WTC11 (cell line): ENCODE data around the gene CCDC141. TPM values are rescaled to one million over a fixed set of nuclear protein-coding genes. Genes with fewer than 3 reads are reported as not detected.

Source experiments
- ATAC-seq: fragments of 200-7000 bp; cut with Tn5 transposase; 2 replicates; pipeline ENCODE4 v1.10.0; 2021; ENCODE audit warnings: mild to moderate bottlenecking, moderate library complexity
- CTCF ChIA-PET: fragments of 300-600 bp; sonication (Branson Sonifier 250); formaldehyde crosslinking; loops from one replicate; lab custom pipeline; 2021; ENCODE audit warnings: antibody characterized with exemption; lab: Charles Lee
- POLR2A ChIA-PET: fragments of 350-600 bp; sonication (Branson Sonifier 250); formaldehyde crosslinking; loops from one replicate; lab custom pipeline; 2021; ENCODE audit warnings: antibody characterized with exemption; lab: Charles Lee
- DNase-seq: peaks from one replicate; pipeline ENCODE4 v3.0.0; 2021; ENCODE audit warnings: low spot score
- H3K27ac Mint-ChIP-seq: 2 replicates; pipeline ENCODE4 v1.8.0; 2021; ENCODE audit warnings: mixed read lengths
- H3K27me3 Mint-ChIP-seq: 2 replicates; pipeline ENCODE4 v1.8.0; 2021; ENCODE audit warnings: low read depth, mild to moderate bottlenecking, moderate library complexity, mixed read lengths
- H3K36me3 Mint-ChIP-seq: 2 replicates; pipeline ENCODE4 v1.8.0; 2021; ENCODE audit warnings: mixed read lengths
- H3K4me1 Mint-ChIP-seq: 2 replicates; pipeline ENCODE4 v1.8.0; 2022; ENCODE audit warnings: mixed read lengths
- H3K4me3 Mint-ChIP-seq: 2 replicates; pipeline ENCODE4 v1.8.0; 2021; ENCODE audit warnings: mild to moderate bottlenecking, moderate library complexity, mixed read lengths
- H3K9me3 Mint-ChIP-seq: 2 replicates; pipeline ENCODE4 v1.8.0; 2021; ENCODE audit warnings: mixed read lengths
- ATF1 ChIP-seq: sonication (generic); formaldehyde crosslinking; IDR thresholded peaks from 2 replicates; pipeline ENCODE4 v1.8.1; 2023; ENCODE audit warnings: mild to moderate bottlenecking, moderate library complexity, missing genetic modification reagents
- E2F5 ChIP-seq: sonication (generic); formaldehyde crosslinking; IDR thresholded peaks from 2 replicates; pipeline ENCODE4 v1.8.1; 2022; ENCODE audit warnings: mild to moderate bottlenecking, moderate library complexity, missing genetic modification reagents
- GRHL2 ChIP-seq: fragments of 250-450 bp; sonication (Bioruptor Pico); IDR thresholded peaks from 2 replicates; pipeline ENCODE4 v1.8.0; 2022; ENCODE audit warnings: mild to moderate bottlenecking, moderate library complexity; ENCODE audit not compliant: insufficient replicate concordance, severe bottlenecking
- HMGXB4 ChIP-seq: sonication (generic); formaldehyde crosslinking; IDR thresholded peaks from 2 replicates; pipeline ENCODE4 v1.8.1; 2023; ENCODE audit warnings: mild to moderate bottlenecking, moderate library complexity, missing genetic modification reagents
- IRF1 ChIP-seq: sonication (generic); formaldehyde crosslinking; IDR thresholded peaks from 2 replicates; pipeline ENCODE4 v1.8.0; 2023; ENCODE audit warnings: missing genetic modification reagents
- MLX ChIP-seq: sonication (generic); formaldehyde crosslinking; IDR thresholded peaks from 2 replicates; pipeline ENCODE4 v1.8.1; 2023; ENCODE audit warnings: mild to moderate bottlenecking, missing genetic modification reagents, moderate library complexity
- MXD4 ChIP-seq: fragments of 250-450 bp; sonication (Bioruptor Pico); IDR thresholded peaks from 2 replicates; pipeline ENCODE4 v1.8.0; 2021; ENCODE audit warnings: mild to moderate bottlenecking, moderate library complexity, borderline replicate concordance
- MYBL2 ChIP-seq: sonication (generic); formaldehyde crosslinking; IDR thresholded peaks from 2 replicates; pipeline ENCODE4 v1.8.1; 2023; ENCODE audit warnings: mild to moderate bottlenecking, moderate library complexity, missing genetic modification reagents
- NR1H2 ChIP-seq: sonication (generic); formaldehyde crosslinking; IDR thresholded peaks from 2 replicates; pipeline ENCODE4 v1.9.0; 2021; ENCODE audit warnings: mild to moderate bottlenecking, moderate library complexity, missing genetic modification reagents
- RORB ChIP-seq: fragments of 250-450 bp; sonication (Bioruptor Pico); IDR thresholded peaks from 2 replicates; pipeline ENCODE4 v1.9.0; 2021; ENCODE audit warnings: mild to moderate bottlenecking
- TP53 ChIP-seq: sonication (generic); formaldehyde crosslinking; IDR thresholded peaks from 2 replicates; pipeline ENCODE4 v1.8.1; 2023; ENCODE audit warnings: mild to moderate bottlenecking, missing genetic modification reagents
- ZNF219 ChIP-seq: sonication (generic); formaldehyde crosslinking; IDR thresholded peaks from 2 replicates; pipeline ENCODE4 v1.8.0; 2023; ENCODE audit warnings: missing genetic modification reagents, mild to moderate bottlenecking, borderline replicate concordance
- ZNF263 ChIP-seq: sonication (generic); formaldehyde crosslinking; IDR thresholded peaks from 2 replicates; pipeline ENCODE4 v1.8.1; 2022; ENCODE audit warnings: low read depth, mild to moderate bottlenecking, moderate library complexity, missing genetic modification reagents
- total RNA-seq: library from RNA; stranded (reverse); gene quantifications from 3 replicates; pipeline ENCODE4 v1.2.3, GENCODE V29; 2021
- TF ChIP-seq, protein P1 (sequence below): sonication (generic); formaldehyde crosslinking; IDR thresholded peaks from 2 replicates; pipeline ENCODE4 v1.8.1; 2023; ENCODE audit warnings: mild to moderate bottlenecking, missing genetic modification reagents

Gene CCDC141
- total RNA-seq, 1 experiment from 2014 or later, result 8.5 TPM

- Mint-ChIP-seq H3K9me3 (no peaks in the 10 kb centered on the region), H3K27me3 (no peaks in the 10 kb centered on the region), H3K36me3 (peaks cover 9% of the 10 kb centered on the region), H3K4me3 (no peak overlapping the region), H3K4me1 (peaks cover 39% of the 10 kb centered on the region)
- DNase-seq (no peak), ATAC-seq (no peak)
- CTCF ChIA-PET, result no interaction called here
- no peak for TF ChIP-seq ZNF219 (CRISPR knock-in tag)
- TF ChIP-seq MXD4 (CRISPR knock-in tag), result no peak
- TF ChIP-seq E2F5 (CRISPR knock-in tag), result no peak
- no peak for TF ChIP-seq ZNF263
- TF ChIP-seq TP53, result no peak
- TF ChIP-seq NR1H2 (CRISPR knock-in tag), result no peak
- no peak for TF ChIP-seq HMGXB4 (CRISPR knock-in tag)
- TF ChIP-seq, all 79 proteins: peak for 0
- peak overlapping the region; percentile 46 for H3K27ac Mint-ChIP-seq
- POLR2A ChIA-PET, result no interaction called here
Measured at GRCh38 chr2:178863130-178863855, 186.6 kb downstream of the CCDC141 start.

DNA sequence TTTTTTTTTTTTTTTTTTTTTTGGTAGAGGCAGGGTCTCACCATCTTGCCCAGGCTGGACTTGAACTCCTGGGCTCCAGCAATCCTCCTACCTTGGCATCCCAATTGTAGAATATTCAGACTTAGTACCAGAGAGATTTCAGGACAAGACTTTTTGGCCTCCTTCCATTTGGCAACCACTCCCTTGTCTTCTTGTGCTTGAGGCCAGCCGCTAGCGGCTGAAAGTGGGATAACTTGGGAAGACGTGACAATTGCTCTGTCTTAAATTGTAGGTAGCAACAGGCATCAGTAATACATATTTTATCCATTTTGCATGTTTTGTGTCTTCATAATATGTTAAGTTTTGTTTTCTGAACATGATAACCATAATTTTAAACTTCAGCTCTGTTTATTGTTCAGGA lies 189.4 kb downstream of the CCDC141 start:
- Mint-ChIP-seq H3K4me1 (peaks cover 27% of the 10 kb centered on the region), H3K9me3 (no peaks in the 10 kb centered on the region), H3K4me3 (no peak overlapping the region), H3K27ac (no peak overlapping the region), H3K27me3 (no peaks in the 10 kb centered on the region), H3K36me3 (peaks cover 6% of the 10 kb centered on the region)
- no peak for ATAC-seq
- TF ChIP-seq RORB (CRISPR knock-in tag), result no peak
- no peak for TF ChIP-seq IRF1 (CRISPR knock-in tag)
- TF ChIP-seq ATF1, result no peak
- no peak for TF ChIP-seq GRHL2 (CRISPR knock-in tag)
- no peak for DNase-seq
- CTCF ChIA-PET, result no interaction called here
- POLR2A ChIA-PET, result no interaction called here

- Mint-ChIP-seq H3K36me3 (peaks cover under 1% of the 10 kb centered on the region; the same call in 1 of the 2 replicates), H3K4me1 (peaks cover 23% of the 10 kb centered on the region), H3K4me3 (no peak overlapping the region), H3K27me3 (no peaks in the 10 kb centered on the region), H3K27ac (no peak overlapping the region), H3K9me3 (no peaks in the 10 kb centered on the region)
- no peak for ATAC-seq
- ChIA-PET POLR2A (no interaction called here), CTCF (interaction anchor here (1.4 kb wide), 1 partner anchor 270 kb away, joined by 3 read pairs; no protein-coding TSS in a partner anchor)
- TF ChIP-seq NR1H2 (CRISPR knock-in tag), result no peak
- no peak for DNase-seq
Measured at GRCh38 chr2:178859730-178860129, 190.2 kb downstream of the CCDC141 start.

GRCh38 chr2:178858896-178859625 lies 190.9 kb downstream of the CCDC141 start:
- DNase-seq, result no peak
- POLR2A ChIA-PET, result no interaction called here
- no peaks in the 10 kb centered on the region for H3K9me3 Mint-ChIP-seq
- no peak overlapping the region for H3K4me3 Mint-ChIP-seq
- TF ChIP-seq, protein P1, sequence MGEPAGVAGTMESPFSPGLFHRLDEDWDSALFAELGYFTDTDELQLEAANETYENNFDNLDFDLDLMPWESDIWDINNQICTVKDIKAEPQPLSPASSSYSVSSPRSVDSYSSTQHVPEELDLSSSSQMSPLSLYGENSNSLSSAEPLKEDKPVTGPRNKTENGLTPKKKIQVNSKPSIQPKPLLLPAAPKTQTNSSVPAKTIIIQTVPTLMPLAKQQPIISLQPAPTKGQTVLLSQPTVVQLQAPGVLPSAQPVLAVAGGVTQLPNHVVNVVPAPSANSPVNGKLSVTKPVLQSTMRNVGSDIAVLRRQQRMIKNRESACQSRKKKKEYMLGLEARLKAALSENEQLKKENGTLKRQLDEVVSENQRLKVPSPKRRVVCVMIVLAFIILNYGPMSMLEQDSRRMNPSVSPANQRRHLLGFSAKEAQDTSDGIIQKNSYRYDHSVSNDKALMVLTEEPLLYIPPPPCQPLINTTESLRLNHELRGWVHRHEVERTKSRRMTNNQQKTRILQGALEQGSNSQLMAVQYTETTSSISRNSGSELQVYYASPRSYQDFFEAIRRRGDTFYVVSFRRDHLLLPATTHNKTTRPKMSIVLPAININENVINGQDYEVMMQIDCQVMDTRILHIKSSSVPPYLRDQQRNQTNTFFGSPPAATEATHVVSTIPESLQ (CRISPR knock-in tag), result no peak
- no peak for TF ChIP-seq MYBL2
- TF ChIP-seq MLX, result no peak
- no peak for TF ChIP-seq NR1H2 (CRISPR knock-in tag)
- H3K36me3 Mint-ChIP-seq, result no peaks in the 10 kb centered on the region
- peaks cover 16% of the 10 kb centered on the region for H3K4me1 Mint-ChIP-seq
- H3K27me3 Mint-ChIP-seq, result no peaks in the 10 kb centered on the region
- peak overlapping the region; percentile 27; the same call in 1 of the 2 replicates for H3K27ac Mint-ChIP-seq
- CTCF ChIA-PET, result interaction anchor here (1.4 kb wide), 1 partner anchor 270 kb away, joined by 3 read pairs; no protein-coding TSS in a partner anchor
- ATAC-seq, result no peak
